Fibroblast of the conjunctiva (primary cell): ENCODE data around the gene MADD.
"Not testable (repeated sequence)": the region's sequence is repeated elsewhere in the genome, so short reads cannot be mapped to it uniquely, and the experiment has no call there.

Experiments used
- DNase-seq: peaks from one replicate; pipeline ENCODE4 v3.0.0-alpha.2; 2010; ENCODE audit warnings: low read depth

The MADD gene

DNA sequence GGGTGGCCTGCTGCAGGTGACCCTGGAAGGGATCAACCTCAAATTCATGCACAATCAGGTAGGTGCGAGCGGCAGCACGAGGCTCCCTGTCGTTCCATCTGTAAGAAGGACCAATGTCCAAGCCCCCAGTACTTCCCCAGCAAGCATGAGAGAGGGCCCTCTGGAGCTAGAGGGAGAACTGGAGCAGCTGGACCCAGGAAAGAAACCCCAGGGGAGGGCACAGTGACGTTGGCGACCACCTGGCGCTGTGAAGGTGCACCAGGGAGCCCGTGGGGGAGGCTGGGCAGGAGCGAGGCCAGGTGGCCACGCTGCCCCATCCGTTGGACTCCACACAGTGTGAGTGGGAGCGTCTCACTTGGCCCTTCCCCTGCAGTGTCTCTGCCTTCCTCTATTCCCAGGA is 54.6 kb downstream of the MADD start:
- no peak for DNase-seq

DNA sequence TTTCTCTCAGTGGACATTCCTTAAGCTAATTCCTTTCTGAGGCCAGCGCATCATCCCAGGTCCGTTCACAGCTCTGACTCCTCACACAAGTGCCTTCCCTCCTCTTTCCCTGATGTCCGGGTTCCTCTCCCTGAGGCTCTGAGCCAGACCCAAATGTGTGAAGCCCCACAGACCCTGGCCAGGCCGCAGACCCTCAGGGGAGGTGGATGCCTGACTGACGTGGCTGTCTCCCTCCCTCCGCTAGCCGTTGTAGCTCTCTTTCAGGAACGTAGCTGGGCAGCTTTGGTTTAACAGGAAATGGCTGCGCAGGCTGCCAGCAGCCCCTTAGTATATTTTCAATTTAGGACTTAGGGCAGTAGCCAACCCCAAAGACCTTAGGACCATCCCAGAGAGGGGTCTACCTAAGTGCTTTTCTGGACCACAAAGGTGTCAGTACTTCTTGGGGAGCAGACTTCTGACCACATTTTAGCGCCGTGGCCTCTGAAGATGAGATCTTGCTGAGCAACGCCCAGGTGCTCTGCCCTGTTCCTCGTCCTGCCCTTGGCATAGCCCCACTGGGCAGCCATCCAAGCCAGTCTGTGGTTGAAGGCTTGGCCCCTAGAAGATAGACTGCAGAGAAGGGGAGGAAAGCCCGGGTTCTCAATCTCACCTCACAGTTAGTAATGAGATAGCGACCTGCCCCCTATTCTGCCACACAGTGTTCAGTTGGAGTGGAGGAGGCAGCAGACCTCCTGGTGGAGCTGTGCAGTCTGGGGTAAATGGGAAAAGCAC is 55.5 kb downstream of the MADD start:
- DNase-seq, result no peak

DNA sequence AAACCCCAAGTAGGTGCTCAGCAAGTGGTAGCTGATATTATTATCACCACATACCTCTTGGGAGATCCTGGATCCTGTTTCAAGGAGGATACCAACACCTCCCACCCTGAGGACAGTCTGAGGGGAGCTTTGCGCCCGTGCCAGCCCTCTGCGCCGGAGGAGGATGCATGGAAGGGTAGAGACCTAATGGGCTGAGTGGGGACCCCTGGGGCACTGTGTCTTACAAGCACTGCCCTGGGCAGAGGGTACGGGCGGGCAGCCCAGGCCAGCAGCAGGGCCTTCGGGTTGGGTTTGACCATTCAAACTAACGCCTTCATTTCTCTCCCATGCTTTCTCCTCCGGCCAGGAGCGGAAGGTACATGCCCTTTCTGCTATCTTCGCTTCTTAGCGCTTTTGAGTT is 56.3 kb downstream of the MADD start:
- no peak for DNase-seq

DNA sequence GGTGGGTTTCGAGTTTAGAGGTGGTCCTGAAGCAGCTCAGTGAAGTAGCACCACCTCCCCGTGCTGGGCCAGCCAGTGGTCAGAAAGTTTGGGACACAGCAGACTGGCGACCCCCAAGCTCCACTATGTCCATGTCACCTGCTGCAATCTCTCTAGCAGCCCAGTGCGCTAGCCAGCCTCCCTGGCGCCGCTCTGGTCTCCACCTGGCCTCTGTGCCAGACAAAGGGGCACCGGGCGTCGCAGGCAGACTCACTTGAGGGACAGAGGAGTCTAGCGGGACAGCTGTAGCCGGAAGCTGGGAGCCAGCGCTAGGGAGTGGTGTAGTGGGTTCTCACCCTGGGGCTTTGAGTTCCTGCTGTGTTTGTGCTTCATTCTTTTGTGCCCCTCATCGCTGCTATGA is 57.1 kb downstream of the MADD start:
- no peak for DNase-seq

DNA sequence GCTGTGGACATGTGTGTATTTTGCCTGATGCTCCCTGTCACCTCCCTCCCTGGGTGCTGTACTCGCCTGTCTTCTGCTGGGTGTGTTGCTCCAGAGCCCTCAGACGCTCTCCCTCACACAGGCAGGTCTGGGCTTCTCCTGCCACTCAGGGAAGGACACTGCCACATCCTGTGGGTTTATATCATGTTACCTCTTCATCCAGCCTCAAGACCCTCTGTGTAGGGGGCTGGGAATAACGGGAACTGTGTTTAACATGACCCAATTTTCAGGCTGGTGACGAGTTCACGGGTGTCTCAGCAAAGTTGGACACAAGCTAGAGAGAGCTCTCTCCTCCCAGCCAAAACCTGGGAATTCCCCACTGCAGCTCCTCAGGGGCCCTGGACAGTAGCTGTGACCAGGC is 58.0 kb downstream of the MADD start:
- DNase-seq, result no peak

DNA sequence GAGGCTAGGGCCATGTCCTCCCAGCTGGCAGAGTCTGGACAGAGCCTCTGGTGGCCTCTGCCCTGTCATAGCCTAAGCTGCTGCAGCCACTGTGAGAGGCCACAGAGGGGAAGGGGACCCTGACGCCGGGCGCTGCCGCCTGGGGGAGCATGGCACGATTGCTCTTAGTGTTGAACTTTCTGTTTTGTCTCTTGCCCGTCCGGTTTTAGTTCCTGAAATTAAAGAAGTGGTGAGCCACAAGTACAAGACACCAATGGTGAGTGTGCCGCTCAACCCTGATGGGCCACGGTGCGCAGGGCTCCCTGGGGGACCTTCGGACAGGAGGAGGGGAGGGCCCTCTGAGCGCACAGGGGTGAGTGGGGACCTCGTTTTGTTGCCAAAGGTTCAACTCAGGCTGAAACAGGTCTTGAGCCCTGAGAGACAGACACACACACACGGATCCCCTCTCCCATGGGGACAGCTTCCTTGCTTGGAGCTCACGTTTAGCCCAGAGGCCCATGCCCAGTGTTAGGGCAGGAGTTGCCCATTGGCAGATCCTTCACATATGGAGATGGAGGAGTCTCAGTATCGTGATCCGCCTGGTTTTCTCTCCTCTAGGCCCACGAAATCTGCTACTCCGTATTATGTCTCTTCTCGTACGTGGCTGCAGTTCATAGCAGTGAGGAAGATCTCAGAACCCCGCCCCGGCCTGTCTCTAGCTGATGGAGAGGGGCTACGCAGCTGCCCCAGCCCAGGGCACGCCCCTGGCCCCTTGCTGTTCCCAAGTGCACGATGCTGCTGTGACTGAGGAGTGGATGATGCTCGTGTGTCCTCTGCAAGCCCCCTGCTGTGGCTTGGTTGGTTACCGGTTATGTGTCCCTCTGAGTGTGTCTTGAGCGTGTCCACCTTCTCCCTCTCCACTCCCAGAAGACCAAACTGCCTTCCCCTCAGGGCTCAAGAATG is 58.8 kb downstream of the MADD start:
- DNase-seq, result no peak

DNA sequence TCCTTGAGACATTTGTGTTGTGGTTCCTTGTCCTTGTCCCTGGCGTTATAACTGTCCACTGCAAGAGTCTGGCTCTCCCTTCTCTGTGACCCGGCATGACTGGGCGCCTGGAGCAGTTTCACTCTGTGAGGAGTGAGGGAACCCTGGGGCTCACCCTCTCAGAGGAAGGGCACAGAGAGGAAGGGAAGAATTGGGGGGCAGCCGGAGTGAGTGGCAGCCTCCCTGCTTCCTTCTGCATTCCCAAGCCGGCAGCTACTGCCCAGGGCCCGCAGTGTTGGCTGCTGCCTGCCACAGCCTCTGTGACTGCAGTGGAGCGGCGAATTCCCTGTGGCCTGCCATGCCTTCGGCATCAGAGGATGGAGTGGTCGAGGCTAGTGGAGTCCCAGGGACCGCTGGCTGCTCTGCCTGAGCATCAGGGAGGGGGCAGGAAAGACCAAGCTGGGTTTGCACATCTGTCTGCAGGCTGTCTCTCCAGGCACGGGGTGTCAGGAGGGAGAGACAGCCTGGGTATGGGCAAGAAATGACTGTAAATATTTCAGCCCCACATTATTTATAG is 59.6 kb downstream of the MADD start:
- no peak for DNase-seq

DNA sequence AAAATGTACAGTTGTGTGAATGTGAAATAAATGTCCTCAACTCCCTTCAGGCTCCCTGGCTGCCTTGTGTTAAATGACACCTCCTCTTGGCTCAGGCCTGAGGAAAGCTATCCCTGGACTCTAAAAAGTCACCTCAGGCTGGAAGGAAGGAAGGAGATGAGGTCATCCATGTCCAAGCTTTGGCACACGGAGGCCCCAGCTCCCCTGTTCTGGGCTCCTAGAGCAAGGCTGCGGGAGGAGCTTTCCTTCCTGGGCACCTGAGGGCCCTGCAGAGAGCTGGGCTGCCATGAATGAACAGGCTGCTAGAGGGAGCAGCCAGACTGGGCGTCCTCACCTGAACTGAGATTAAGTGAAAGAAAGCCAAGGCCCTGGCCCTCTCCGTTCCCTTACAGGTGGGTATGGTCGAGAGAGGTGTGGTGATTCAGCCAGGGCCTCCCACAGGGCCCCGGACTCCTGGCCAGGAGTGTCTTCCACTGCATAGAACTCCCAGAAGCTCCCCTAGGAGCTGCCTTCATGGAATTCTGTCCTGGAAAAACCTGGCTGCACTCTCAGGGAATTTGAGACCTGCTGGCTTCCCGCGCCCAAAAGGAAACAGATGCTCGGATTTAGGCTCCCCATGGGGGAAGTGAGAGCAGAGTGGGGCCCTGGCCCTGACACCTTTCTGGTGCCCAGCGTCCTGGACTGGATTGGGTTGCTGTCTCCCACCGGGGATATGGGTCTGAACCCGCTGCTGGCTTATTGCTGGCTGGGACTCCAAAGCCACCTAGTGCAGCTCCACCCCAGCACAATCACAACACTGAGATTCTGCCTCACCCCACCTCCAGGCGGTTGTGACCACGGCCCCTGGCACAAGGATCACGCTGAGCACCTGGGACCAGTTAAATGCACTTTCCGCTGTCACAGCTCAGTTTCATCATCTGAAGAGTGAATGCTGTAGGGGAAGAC is 60.3 kb downstream of the MADD start:
- no peak for DNase-seq

DNA sequence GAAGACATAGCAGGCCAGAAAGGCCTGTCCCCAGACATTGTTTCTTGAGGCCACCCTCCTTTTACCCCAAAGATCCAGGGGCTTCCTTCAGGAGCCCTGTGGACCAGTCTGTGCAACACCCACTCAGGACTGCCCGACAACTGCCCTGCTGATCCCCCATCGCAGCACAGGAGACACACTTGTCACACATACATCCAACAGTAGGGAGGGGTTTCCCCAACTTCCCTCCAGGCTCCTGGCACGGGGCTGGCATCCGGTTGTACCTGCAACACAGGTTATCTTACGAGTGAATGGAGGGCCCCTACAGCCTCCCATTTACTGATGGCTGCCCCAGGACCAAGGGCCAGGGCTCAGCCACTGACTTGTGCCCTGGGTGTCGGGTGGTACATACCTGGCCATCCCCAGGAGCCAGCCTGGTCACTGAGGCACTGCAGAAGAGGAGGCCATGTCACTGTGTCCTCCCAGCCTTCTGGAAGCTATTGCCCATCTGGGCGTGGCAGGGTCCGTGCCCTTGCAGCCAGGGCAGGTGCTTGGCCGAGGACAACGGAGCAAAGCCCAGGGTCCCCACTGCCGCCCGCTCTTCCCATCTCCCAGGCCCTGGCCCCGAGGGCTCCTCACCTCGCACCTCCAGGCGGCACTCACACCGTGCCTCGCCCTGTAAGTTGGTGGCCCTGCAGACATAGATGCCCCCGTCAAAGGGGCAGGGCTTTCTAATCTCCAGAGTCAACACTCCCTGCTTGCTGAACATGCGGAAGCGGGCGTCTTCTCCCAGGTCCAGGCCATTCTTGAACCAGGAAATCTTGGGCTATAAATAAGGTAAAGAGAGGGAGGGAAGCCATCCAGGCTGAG is 61.7 kb downstream of the MADD start:
- DNase-seq, result no peak

DNA sequence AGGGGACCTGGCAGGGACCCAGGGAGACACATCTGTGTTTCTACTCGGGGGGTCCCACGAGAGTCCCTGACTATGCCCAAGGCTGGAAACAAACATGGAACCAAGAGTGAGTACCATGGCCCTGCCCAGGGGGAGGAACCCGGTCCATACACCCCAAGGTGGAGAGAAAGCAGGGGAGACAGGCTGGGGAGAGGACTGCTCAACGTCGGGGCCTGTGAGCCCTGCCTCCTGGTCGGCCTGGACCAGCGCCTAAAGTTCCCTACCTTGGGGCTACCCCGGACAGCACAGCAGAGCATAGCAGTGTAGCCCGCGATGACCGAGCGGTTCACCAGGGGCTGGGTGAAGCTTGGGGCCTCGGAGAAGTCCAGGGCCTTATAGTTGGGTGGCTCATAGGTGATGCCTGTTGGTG is 62.4 kb downstream of the MADD start:
- no peak for DNase-seq

DNA sequence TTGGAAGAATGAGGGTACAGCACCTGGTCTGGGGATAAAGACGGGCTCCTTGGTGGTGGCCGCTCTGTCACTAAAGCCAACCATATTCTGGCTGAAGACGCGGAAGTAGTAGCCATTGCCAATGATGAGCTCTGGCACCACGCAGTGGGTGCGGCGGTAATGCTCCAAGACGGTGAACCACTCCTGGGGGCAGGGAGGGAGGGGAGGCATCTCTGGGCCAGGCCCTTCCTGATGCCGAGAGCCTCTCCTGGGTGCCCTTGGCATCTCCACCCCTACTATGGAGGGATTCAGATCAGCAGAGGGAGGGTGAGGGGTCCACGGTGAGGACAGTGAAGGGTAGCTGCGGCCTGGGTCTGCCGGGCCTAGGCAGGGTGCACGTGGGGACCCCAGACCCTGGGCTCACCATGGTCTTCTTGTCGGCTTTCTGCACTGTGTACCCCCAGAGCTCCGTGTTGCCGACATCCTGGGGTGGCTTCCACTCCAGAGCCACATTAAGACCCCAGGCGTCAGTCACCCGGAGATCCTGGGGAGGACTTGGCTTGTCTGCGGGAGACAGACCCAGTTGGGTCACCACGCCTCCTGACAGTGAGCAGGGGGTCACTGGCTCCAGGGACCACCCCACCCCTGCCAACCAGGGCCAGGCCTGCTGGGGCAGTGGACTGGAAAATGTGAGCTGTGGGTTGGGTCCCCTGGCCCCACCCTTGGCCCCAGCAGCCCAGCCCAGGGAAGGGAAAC is 63.0 kb downstream of the MADD start:
- no peak for DNase-seq

DNA sequence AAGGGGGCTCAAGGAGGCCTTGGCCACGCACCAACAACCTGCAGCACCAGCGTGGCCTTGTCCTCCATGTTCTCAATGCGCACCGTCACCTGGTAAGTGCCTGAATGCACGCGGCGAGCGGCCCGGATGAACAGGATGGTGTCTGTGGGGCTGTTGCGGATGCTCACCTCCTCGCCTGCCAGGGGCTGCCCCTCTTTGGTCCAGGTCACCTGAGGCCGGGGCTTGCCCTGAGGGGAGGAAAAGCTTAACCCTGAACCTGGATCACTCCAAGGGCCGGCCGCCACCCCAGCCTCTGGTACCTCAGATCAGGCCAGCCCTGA is 63.6 kb downstream of the MADD start:
- DNase-seq, result no peak

DNA sequence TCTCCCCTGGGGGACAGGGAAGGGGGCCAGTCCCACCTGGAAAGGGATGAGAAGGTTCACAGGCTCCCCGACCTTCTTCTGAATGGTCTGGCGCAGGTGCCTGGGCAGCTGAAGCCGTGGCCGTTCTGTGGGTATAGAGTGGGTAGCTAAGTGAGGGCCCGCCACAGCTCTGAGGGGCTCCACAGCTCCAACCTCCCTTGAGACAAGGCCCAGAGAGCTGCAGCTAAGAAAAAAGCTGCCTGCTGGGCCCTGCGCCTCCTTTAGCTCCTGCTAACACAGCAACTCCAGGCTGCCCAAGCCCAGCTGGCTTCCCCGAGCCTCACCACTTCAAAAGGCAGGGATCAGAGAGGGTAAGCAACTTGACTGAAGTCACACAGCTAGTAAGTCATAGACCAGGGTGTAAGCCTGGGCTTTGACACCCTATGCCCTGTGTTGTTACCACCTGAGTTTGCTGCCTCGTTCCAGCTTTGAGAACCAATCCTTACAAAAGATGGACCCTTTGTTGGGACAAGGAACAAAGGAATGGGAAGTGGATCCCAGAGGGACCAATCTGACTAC is 64.0 kb downstream of the MADD start:
- DNase-seq, result no peak

DNA sequence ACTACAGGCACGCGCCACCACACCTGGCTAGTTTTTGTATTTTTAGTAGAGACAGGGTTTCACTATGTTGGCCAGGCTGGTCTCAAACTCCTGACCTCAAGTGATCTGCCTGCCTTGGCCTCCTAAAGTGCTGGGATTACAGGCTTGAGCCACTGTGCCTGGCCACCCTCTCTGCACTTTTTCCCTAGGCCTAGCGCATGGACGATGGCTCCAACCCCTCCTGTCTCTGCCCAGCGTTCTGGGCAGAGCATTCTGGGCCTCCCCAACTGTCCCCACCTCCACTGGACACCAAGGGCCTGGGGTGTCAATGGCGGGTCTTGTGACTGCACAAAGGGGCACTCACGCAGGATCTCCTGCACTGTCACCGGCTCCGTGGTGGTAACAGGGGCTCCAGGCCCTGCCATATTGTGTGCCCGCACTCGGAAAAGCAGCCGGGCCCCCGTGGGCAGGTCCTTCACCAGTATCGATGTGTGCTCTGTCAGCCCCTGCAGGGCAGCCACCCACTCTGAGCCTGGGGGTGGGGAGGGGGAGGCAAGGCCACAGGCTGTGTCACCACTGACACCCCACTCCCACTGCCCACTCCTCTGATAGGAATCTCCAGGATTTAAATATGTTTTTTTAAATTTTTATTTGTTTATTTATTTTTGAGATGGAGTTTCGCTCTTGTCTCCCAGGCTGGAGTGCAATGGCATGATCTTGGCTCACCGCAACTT is 64.9 kb downstream of the MADD start:
- not testable (repeated sequence) for DNase-seq

DNA sequence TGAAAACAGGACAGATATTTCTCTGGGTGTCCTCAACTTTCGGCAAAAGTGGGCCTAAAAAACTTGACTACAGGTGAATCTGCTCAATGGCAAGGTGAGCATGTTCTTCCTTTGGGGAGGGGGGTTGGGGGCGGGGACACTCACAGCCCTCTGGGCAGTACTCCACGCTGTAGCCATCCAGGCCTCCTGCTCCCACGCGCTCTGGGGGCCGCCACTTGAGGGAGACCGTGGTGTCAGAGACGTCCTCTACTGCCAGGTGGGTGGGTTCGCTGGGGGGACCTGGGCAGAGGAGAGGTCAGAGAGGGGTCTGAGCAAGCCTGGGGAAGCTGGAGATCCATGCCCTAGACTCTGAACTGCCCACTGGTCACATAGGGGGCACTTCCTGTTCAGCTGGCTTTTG is 65.8 kb downstream of the MADD start:
- no peak for DNase-seq

DNA sequence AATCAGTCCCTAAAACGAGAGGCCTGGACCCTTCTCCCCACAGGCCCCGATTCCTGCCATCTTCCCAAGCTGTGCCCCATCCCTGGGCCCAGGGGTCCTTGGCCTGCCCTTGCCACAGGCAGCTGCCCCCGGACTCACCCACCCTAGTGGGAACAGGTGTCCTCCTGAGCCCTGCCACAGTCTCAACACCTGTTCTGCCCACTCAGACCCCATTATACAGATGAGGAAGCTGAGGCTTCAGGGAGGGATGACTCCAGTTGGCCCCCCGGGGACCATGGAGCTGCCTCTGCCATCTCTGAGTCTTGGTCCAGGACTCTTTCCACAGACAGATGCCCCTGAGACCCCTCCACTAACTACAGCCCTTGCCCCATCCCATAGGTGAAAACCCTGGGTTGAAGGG is 66.7 kb downstream of the MADD start:
- no peak for DNase-seq

DNA sequence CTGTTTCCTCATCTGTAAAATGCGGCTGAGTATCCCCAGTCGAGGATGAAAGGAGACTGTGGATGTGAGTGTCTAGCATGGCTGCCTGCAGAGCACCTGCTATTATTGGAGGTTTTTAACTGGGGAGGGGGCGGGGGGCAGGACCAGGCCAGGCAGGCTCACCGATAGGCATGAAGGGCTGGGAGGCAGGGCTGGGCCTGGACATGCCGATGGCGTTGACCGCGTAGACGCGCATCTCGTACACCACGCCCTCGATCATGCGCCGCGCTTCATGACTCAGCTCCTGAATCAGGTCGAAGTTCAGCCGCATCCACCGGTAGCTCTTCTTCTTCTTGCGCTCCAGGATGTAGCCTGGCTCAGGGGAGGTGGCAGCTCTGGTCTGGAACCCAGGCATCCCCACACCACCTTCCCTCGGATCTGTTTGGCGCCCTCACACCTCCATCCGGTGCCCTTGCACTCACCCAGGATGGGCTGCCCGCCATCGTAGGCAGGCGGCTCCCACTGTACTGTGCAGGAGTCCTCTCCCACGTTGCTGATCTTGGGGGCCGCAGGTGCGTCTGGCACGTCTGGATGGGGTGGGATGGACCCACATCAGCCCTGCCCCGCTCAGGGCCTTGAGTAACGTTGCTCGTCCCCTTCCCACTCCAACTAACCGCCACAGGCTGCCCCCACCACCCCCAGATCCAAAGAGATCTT is 67.4 kb downstream of the MADD start:
- no peak for DNase-seq

DNA sequence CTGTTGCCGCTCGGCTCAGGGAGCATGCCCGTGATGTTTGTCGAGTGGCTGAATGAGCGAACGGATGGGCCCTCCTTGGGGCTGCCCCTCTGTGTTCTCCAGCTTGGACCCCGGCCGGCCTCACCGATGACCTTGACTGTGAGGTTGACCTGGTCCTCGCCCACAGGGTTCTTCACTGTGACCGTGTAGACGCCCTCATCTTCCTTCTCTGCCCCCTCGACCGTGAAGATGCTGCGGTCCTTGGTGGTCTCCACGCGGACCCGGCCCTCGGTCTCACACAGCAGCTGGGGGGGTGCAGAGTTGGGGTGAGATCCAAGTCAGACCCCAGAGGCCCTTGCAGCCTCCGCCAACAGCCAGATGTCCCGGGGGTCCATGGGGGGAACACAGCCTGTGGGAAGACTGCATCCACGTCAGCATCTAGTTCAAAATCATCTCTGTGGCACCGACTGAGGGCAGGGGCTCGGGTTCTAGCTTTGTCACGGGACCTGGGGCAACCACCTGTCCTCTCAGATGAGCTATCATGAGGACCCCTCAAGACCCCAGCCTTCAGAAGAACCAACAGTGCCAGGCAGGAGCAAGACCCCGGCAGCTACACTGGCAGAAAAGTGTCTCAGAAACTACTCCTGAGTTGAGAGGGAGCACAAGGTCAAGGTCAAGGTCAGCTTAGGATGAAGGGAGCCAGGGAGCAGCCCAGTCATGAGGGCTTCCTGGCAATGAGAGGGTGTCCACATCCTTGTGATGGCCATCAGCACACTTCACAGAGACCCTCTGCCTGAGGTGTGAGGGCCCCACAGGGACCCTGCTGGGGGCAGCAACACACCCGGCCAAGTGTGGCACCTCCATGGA is 68.7 kb downstream of the MADD start:
- no peak for DNase-seq
